Gastrocnemius medialis (tissue), 4 donors: Measurements from ENCODE around the gene LY9.

Experiments used
- CTCF ChIP-seq, 5 experiments: fragments of 450-650 bp in 3 of 5; fragments of 200-600 bp in 2 of 5; sonication (generic) in 2 of 5; IDR thresholded peaks in 4 of 5; conservative IDR thresholded peaks in 1 of 5; 1 replicate in 4 of 5; 2 replicates in 1 of 5; pipeline ENCODE4 v1.5.1; 2016 to 2019; ENCODE audit warnings: antibody characterized with exemption in 5 of 5, mild to moderate bottlenecking in 3 of 5, moderate library complexity in 3 of 5
- POLR2A ChIP-seq, 2 donors: fragments of 450-650 bp; IDR thresholded peaks; one replicate each; pipeline ENCODE4 v1.6.1; 2017; ENCODE audit warnings: antibody characterized with exemption in 2 of 2, mild to moderate bottlenecking in 2 of 2, moderate library complexity in 2 of 2

- no peak for TF ChIP-seq POLR2A (IDR thresholded peaks at IDR 0.05)
- TF ChIP-seq CTCF (IDR thresholded peaks at IDR 0.05 in 4 of 5, conservative IDR thresholded peaks at IDR 0.05 in 1 of 5) = no peak
Measured at GRCh38 chr1:160781186-160781766, 14.7 kb upstream of the LY9 start.
